Fibroblast of lung (primary cell): ENCODE results near the gene RNF38. TPM values are rescaled to one million over a fixed set of nuclear protein-coding genes. Genes with fewer than 3 reads are reported as not detected.

Source experiments
- DNase-seq, 2 donors: peaks; one replicate each; pipeline versions ENCODE4 v3.0.0 to v3.0.0-alpha.2; 2010; ENCODE audit warnings: low read depth in 2 of 2
- H2AFZ ChIP-seq: 2 replicates; pipeline ENCODE4 v1.5.1; 2012; ENCODE audit warnings: low read length, control low read depth, inconsistent platforms
- H3K27ac ChIP-seq: 2 replicates; pipeline ENCODE4 v1.5.1; 2011; ENCODE audit warnings: low read length, control low read depth; ENCODE audit not compliant: insufficient read depth
- H3K27me3 ChIP-seq: 2 replicates; pipeline ENCODE4 v1.5.1; 2011; ENCODE audit warnings: mild to moderate bottlenecking, low read length; ENCODE audit not compliant: control insufficient read depth, insufficient read depth
- H3K36me3 ChIP-seq: 2 replicates; pipeline ENCODE4 v1.5.1; 2011; ENCODE audit warnings: low read length; ENCODE audit not compliant: control insufficient read depth, insufficient read depth
- H3K4me1 ChIP-seq: 2 replicates; pipeline ENCODE4 v1.5.1; 2011; ENCODE audit warnings: low read length; ENCODE audit not compliant: control insufficient read depth, insufficient read depth; ENCODE audit errors: extremely low read depth
- H3K4me2 ChIP-seq: 2 replicates; pipeline ENCODE4 v1.5.1; 2011; ENCODE audit warnings: low read length, control low read depth; ENCODE audit not compliant: insufficient read depth; ENCODE audit errors: extremely low read depth
- H3K4me3 ChIP-seq, 4 experiments: fragments of 200-600 bp in 1 of 4; sonication (generic) in 1 of 4; replicated peaks in 1 of 4; 2 replicates each; pipeline ENCODE4 v1.5.1; 2011 to 2016; ENCODE audit warnings: low read length in 4 of 4, low read depth in 3 of 4, mild to moderate bottlenecking in 3 of 4, control low read depth in 2 of 4, inconsistent platforms in 1 of 4, mixed read lengths in 1 of 4; ENCODE audit not compliant: insufficient read depth in 1 of 4; ENCODE audit errors: control extremely low read depth in 1 of 4
- H3K79me2 ChIP-seq: 2 replicates; pipeline ENCODE4 v1.5.1; 2012; ENCODE audit warnings: mild to moderate bottlenecking, low read length, inconsistent platforms; ENCODE audit not compliant: control insufficient read depth, insufficient read depth
- H3K9ac ChIP-seq: 2 replicates; pipeline ENCODE4 v1.5.1; 2011; ENCODE audit warnings: mild to moderate bottlenecking, low read length, control low read depth; ENCODE audit not compliant: insufficient read depth
- H3K9me3 ChIP-seq: 2 replicates; pipeline ENCODE4 v1.5.1; 2012; ENCODE audit warnings: low read depth, low read length; ENCODE audit not compliant: control insufficient read depth, insufficient read depth
- H4K20me1 ChIP-seq: 2 replicates; pipeline ENCODE4 v1.5.1; 2011; ENCODE audit warnings: low read length; ENCODE audit not compliant: control insufficient read depth, insufficient read depth; ENCODE audit errors: extremely low read depth
- CTCF ChIP-seq, 2 donors: IDR thresholded peaks in 1 of 2; conservative IDR thresholded peaks in 1 of 2; 1 replicate in 1 of 2; 2 replicates in 1 of 2; pipeline ENCODE4 v1.5.1; 2011 to 2012; ENCODE audit warnings: low read length in 2 of 2, control low read depth in 1 of 2, inconsistent platforms in 1 of 2, low read depth in 1 of 2, mild to moderate bottlenecking in 1 of 2
- EZH2 ChIP-seq: IDR thresholded peaks from 2 replicates; pipeline ENCODE4 v1.5.1; 2012; ENCODE audit warnings: low read length, control low read depth, mild to moderate bottlenecking; ENCODE audit errors: missing control alignments
- polyA plus RNA-seq, 2 donors: library from polyadenylated mRNA; depleted of rRNA in 1 of 2; stranded (reverse) in 1 of 2; unstranded in 1 of 2; fragments of >200 nt; gene quantifications; 2 replicates each; pipeline ENCODE4 v1.2.1, GENCODE V29; 2011 to 2012; ENCODE audit warnings: missing spikeins in 1 of 2
- total RNA-seq: library from RNA; depleted of rRNA; stranded (reverse); fragments of >200 nt; gene quantifications from 2 replicates; pipeline ENCODE4 v1.2.1, GENCODE V29; 2014

Gene RNF38
- total and polyA plus RNA-seq, 2 donors (not counting 1 experiment from before 2014, with no cell fraction given), result 8.9 to 18.8 TPM

GRCh38 chr9:36442710-36443109 lies 42.6 kb upstream of the RNF38 start:
- DNase-seq, result no peak
- Histone ChIP-seq H3K4me3 (no peak overlapping the region), H2AFZ (no peak overlapping the region), H3K27me3 (no peaks in the 10 kb centered on the region), H3K4me1 (no peaks in the 10 kb centered on the region), H3K9me3 (no peaks in the 10 kb centered on the region), H3K36me3 (peaks cover 1% of the 10 kb centered on the region), H4K20me1 (no peaks in the 10 kb centered on the region), H3K4me2 (no peak overlapping the region), H3K79me2 (no peaks in the 10 kb centered on the region), H3K27ac (no peak overlapping the region), H3K9ac (no peak overlapping the region)
- TF ChIP-seq CTCF (conservative IDR thresholded peaks at IDR 0.05 in 1 of 2, IDR thresholded peaks at IDR 0.05 in 1 of 2; ENCODE audit: low read depth in 1 of 2, low read length in 2 of 2) (no peak), EZH2 (no peak)

- Histone ChIP-seq H3K9ac (no peak overlapping the region), H3K36me3 (peaks cover 1% of the 10 kb centered on the region), H2AFZ (no peak overlapping the region), H3K4me2 (no peak overlapping the region), H3K27ac (no peak overlapping the region), H4K20me1 (no peaks in the 10 kb centered on the region), H3K79me2 (no peaks in the 10 kb centered on the region), H3K27me3 (no peaks in the 10 kb centered on the region), H3K4me1 (no peaks in the 10 kb centered on the region), H3K9me3 (no peaks in the 10 kb centered on the region), H3K4me3 (no peak overlapping the region)
- no peak for DNase-seq
- TF ChIP-seq CTCF (conservative IDR thresholded peaks at IDR 0.05 in 1 of 2, IDR thresholded peaks at IDR 0.05 in 1 of 2; ENCODE audit: low read depth in 1 of 2, low read length in 2 of 2) (no peak), EZH2 (no peak)
Measured at GRCh38 chr9:36441966-36442365, 41.9 kb upstream of the RNF38 start.

- Histone ChIP-seq H3K79me2 (no peaks in the 10 kb centered on the region), H4K20me1 (no peaks in the 10 kb centered on the region)
Measured at GRCh38 chr9:36438536-36439236, 38.6 kb upstream of the RNF38 start.

More at GRCh38 chr9:36438536-36439236, 38.6 kb upstream of the RNF38 start:
- Histone ChIP-seq H3K27ac (no peak overlapping the region), H3K36me3 (peaks cover 1% of the 10 kb centered on the region), H2AFZ (no peak overlapping the region), H3K4me1 (no peaks in the 10 kb centered on the region), H3K9ac (no peak overlapping the region), H3K4me2 (no peak overlapping the region), H3K27me3 (no peaks in the 10 kb centered on the region), H3K9me3 (no peaks in the 10 kb centered on the region), H3K4me3 (no peak overlapping the region)
- DNase-seq, result no peak
- TF ChIP-seq CTCF (conservative IDR thresholded peaks at IDR 0.05 in 1 of 2, IDR thresholded peaks at IDR 0.05 in 1 of 2; ENCODE audit: low read depth in 1 of 2, low read length in 2 of 2) (no peak), EZH2 (no peak)
